Epithelial cell of prostate (primary cell): ENCODE measurements around the gene ALAS2.
"Not testable (repeated sequence)": the region's sequence is repeated elsewhere in the genome, so short reads cannot be mapped to it uniquely, and the experiment has no call there.

Experiments used
- DNase-seq: peaks from one replicate; pipeline ENCODE4 v3.0.0-alpha.2; 2011; ENCODE audit warnings: low read depth, low spot score
- H3K27ac ChIP-seq: fragments of 450-650 bp; 2 replicates; pipeline ENCODE4 v1.5.1; 2017; ENCODE audit warnings: mild to moderate bottlenecking

Gene ALAS2

GRCh38 chrX:55007656-55008055 is 23.1 kb downstream of the ALAS2 start:
- H3K27ac ChIP-seq: peak overlapping the region; percentile 94
- no peak for DNase-seq

DNA sequence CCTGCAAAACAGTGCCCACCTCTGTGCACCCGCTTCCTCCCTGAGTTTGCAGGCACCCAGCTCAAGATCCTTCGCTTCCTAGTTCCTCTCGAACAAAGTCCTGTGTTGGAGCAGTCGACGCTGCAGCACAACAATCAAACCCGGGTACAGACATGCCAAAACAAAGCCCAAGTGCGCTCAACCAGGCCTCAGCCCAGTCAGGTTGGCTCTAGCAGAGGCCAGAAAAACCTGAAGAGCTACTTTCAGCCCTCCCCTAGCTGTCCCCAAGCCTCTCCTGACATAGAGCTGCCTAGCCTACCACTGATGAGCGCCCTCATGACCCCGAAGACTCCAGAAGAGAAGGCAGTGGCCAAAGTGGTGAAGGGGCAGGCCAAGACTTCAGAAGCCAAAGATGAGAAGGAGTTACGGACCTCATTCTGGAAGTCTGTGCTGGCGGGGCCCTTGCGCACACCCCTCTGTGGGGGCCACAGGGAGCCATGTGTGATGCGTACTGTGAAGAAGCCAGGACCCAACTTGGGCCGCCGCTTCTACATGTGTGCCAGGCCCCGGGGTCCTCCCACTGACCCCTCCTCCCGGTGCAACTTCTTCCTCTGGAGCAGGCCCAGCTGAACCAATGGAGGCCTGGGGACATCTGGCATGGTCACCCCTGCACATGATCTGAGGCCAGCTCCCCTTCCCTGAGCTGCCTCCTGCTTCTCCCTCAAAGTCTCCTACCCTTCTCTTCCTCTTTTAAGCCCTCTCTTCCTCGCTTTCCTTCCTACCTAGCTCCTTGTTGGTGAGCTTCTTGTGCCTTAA is 23.8 kb downstream of the ALAS2 start:
- DNase-seq: no peak
- H3K27ac ChIP-seq: peak overlapping the region; percentile 94

DNA sequence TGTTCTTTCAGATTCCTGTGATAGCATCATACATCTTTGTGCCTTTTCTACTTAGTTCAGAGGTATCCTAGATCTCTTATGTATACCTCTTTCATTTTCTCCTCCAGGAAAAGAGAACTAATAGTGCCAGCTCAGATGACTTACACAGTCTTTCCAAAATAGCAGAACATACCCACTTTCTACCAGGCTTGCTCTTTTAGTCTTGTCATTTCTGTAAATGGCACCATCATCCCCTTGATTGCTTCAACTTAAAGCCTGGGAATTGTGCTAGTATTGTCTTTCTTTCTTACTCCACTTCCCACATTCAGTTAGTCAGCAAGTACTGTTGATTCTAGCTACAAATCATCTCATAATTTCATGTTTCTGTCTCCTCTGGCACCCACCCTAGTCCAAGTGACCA is 25.5 kb downstream of the ALAS2 start:
- DNase-seq: no peak
- no peak overlapping the region for H3K27ac ChIP-seq

GRCh38 chrX:55004231-55004630 is 26.5 kb downstream of the ALAS2 start:
- peak overlapping the region; percentile 13 for H3K27ac ChIP-seq
- no peak for DNase-seq

GRCh38 chrX:54999717-55000598 is 30.8 kb downstream of the ALAS2 start, which contains the start of gene APEX2:
Gene APEX2 (plus strand): TSS chrX:55000363. CDS start chrX:55000423, 60 bp downstream.
- peak; percentile 68 for DNase-seq
- H3K27ac ChIP-seq: peak within 1 kb of the TSS; percentile 90

- H3K27ac ChIP-seq: no peak overlapping the region
- DNase-seq: no peak
Observed at GRCh38 chrX:54995621-54996020, 35.2 kb downstream of the ALAS2 start.

GRCh38 chrX:54994668-54995351 is 36.0 kb downstream of the ALAS2 start:
- DNase-seq: no peak
- H3K27ac ChIP-seq: no peak overlapping the region

DNA sequence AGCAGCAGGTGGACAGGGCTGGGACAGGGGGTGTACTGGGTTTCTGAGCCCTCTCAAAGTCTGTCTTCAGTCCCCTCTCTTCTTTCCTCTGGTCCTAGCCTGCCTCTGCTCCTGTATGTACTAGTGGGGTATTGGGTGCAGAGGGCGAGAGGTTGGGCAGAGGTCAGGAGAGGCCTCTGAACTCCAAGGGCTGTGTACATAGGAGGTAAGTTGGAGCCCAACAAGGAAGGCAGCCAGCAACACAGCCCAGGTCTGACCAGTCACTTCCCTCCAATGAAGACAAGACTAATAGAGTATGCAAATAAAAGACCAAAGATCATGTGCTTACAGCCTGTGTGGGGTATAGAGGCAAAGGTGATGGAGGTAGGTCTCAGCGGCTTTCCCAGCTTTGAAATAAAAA is 36.7 kb downstream of the ALAS2 start, which contains the start of gene PFKFB1:
Gene PFKFB1, minus strand, starts transcription at position 90 of the 400 bp plus-strand sequence. CDS start 181 bp downstream, outside the sequence.
- H3K27ac ChIP-seq: no peak within 1 kb of the TSS
- DNase-seq: no peak

GRCh38 chrX:54992911-54993622 is 37.7 kb downstream of the ALAS2 start:
- no peak for DNase-seq
- no peak overlapping the region for H3K27ac ChIP-seq

GRCh38 chrX:54991706-54992105 is 39.1 kb downstream of the ALAS2 start:
- DNase-seq: no peak
- no peak overlapping the region for H3K27ac ChIP-seq

- not testable (repeated sequence) for DNase-seq, H3K27ac ChIP-seq
Observed at GRCh38 chrX:54983306-54983705, 47.5 kb downstream of the ALAS2 start.

GRCh38 chrX:54980334-54980733 is 50.4 kb downstream of the ALAS2 start:
- no peak overlapping the region for H3K27ac ChIP-seq
- no peak for DNase-seq

DNA sequence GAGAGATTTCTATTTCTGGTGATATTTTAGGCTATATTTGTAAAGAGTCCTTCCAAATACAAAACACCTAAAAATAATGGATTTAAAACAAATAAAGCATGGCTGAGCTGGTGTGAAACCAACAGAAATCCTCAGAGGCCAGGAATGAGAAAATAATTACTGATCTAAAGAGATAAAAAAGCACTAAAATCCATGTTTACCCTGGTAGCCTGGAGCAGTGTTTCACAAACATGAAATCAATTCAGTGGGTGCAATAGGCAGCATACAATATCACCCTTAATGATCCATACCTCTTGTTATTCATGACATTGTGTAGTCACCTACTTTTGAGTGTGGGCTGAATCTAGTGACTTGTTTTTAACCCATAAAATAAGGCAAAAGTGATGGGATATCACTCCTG is 51.3 kb downstream of the ALAS2 start:
- DNase-seq: no peak
- H3K27ac ChIP-seq: no peak overlapping the region

DNA sequence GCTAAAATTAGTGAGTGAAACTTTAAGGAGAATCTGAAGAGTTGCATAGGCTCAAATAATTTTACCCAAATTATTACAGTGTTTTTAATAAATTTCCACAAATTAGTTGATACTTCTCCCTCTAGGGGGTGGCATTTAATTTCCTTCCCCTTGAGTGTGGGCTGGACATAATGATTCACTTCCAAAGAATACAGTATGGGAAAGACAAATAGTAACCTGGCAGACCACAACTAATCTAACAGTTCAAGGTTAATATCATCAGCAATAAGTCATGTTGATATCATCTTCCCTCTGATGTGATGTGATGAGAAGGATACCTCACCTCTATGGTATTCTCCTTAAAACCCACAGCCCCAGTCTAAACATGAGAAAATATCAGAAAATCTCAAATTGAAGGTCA is 52.3 kb downstream of the ALAS2 start:
- DNase-seq: peak; percentile 12
- H3K27ac ChIP-seq: no peak overlapping the region

DNA sequence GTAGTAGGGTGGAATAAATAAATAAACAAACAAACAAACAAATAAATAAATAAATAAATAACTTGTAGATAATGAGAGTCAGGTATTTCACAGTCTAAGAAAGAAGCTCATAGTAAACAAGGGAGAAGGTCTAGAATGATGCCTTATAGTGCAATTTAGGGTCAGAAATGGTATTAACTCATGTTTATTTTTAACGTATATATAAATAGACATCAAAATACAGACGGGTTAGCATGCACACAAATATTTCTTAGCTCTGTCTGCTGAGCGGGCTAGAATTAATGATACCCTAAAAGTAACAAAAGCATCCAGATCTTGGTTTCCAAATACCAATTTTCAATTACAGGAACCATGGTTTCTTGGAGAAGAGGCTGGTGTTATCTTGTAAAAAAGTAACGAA is 53.4 kb downstream of the ALAS2 start:
- DNase-seq: no peak
- H3K27ac ChIP-seq: no peak overlapping the region

- no peak overlapping the region for H3K27ac ChIP-seq
- DNase-seq: no peak
Observed at GRCh38 chrX:54964766-54965497, 65.8 kb downstream of the ALAS2 start.

- DNase-seq: no peak
- no peak overlapping the region for H3K27ac ChIP-seq
Observed at GRCh38 chrX:54961750-54962149, 69.0 kb downstream of the ALAS2 start.
